DND-41 (cell line): ENCODE results near the gene PRR14L.

Experiments
- EZH2 ChIP-seq: IDR thresholded peaks from 3 replicates; pipeline ENCODE4 v1.6.1; 2012; ENCODE audit warnings: borderline replicate concordance, low read depth, mild to moderate bottlenecking, moderate library complexity, low read length, inconsistent platforms; ENCODE audit not compliant: severe bottlenecking
- TF ChIP-seq, protein P1 (sequence below): IDR thresholded peaks from 2 replicates; pipeline ENCODE4 v1.5.1; 2012; ENCODE audit warnings: borderline replicate concordance, low read length, moderate library complexity, mild to moderate bottlenecking; ENCODE audit not compliant: poor library complexity, severe bottlenecking; ENCODE audit errors: extremely low read depth

DNA sequence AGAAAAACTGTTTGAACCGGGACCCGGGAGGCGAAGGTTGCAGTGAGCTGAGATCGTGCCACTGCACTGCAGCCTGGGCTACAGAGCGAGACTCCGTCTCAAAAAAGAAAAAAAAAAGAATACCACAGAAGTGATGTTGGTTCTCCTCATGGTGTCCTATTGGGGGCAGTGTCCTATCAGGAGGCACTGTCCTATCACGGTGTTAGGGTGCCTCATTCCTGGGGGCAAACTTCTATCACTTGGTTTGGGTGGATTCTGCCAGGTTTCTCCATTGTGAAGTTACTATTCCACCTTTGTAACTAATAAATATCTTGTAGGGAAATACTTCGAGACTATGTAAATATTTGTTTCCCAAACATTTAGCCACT lies 19.6 kb downstream of the PRR14L start:
- TF ChIP-seq, protein P1, sequence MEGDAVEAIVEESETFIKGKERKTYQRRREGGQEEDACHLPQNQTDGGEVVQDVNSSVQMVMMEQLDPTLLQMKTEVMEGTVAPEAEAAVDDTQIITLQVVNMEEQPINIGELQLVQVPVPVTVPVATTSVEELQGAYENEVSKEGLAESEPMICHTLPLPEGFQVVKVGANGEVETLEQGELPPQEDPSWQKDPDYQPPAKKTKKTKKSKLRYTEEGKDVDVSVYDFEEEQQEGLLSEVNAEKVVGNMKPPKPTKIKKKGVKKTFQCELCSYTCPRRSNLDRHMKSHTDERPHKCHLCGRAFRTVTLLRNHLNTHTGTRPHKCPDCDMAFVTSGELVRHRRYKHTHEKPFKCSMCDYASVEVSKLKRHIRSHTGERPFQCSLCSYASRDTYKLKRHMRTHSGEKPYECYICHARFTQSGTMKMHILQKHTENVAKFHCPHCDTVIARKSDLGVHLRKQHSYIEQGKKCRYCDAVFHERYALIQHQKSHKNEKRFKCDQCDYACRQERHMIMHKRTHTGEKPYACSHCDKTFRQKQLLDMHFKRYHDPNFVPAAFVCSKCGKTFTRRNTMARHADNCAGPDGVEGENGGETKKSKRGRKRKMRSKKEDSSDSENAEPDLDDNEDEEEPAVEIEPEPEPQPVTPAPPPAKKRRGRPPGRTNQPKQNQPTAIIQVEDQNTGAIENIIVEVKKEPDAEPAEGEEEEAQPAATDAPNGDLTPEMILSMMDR, result peak; percentile 16
- no peak for TF ChIP-seq EZH2
